DOHH2 (cell line): Measurements from ENCODE around the gene CFAP221.

Experiments
- CTCF ChIP-seq: fragments of 200-600 bp; sonication (generic); IDR thresholded peaks from one replicate; pipeline ENCODE4 v1.5.1; 2014; ENCODE audit warnings: antibody characterized with exemption, mild to moderate bottlenecking, low read depth, low read length; ENCODE audit not compliant: poor library complexity, severe bottlenecking
- EZH2phosphoT487 ChIP-seq: fragments of 200-600 bp; sonication (generic); IDR thresholded peaks from 2 replicates; pipeline ENCODE4 v1.6.1; 2017; ENCODE audit warnings: borderline replicate concordance, mild to moderate bottlenecking, antibody characterized with exemption, low read length, moderate library complexity, mixed read lengths

- TF ChIP-seq CTCF (no peak), EZH2phosphoT487 (no peak)
Observed at GRCh38 chr2:119616421-119616820, 72.2 kb downstream of the CFAP221 start.
